RWPE1 (cell line): ENCODE results near the gene ATG7.
A peak's percentile ranks its signal among the peaks of the same experiment; 100 is the strongest.

Source experiments
- CTCF ChIA-PET: fragments of 350-600 bp; sonication (Branson Sonifier 250); formaldehyde crosslinking; extraction: SDS; loops from one replicate; lab custom pipeline; 2021; lab: Yijun Ruan, JAX
- POLR2A ChIA-PET: fragments of 400-600 bp; formaldehyde crosslinking; extraction: SDS; loops from one replicate; lab custom pipeline; 2020; ENCODE audit warnings: antibody characterized with exemption; ENCODE audit not compliant: low non-redundant PET; lab: Yijun Ruan, JAX
- DNase-seq: peaks from one replicate; pipeline ENCODE4 v3.0.0; 2012; ENCODE audit warnings: low spot score
- H3K27ac ChIP-seq: fragments of 450-650 bp; 2 replicates; pipeline ENCODE4 v1.5.1; 2017
- CTCF ChIP-seq: fragments of 450-650 bp; conservative IDR thresholded peaks from 2 replicates; pipeline ENCODE4 v1.5.1; 2017; ENCODE audit warnings: low read depth, mild to moderate bottlenecking

ATG7 gene

GRCh38 chr3:11390411-11391131 is 118.4 kb downstream of the ATG7 start:
- CTCF ChIA-PET: no interaction called here
- DNase-seq: no peak
- no peak overlapping the region for H3K27ac ChIP-seq
- POLR2A ChIA-PET: no interaction called here
- TF ChIP-seq CTCF: no peak

GRCh38 chr3:11391174-11391879 is 119.1 kb downstream of the ATG7 start:
- ChIA-PET POLR2A (no interaction called here), CTCF (interaction anchor here (0.6 kb wide), 1 partner anchor 114 kb away, joined by 3 read pairs; no protein-coding TSS in a partner anchor)
- no peak for DNase-seq
- TF ChIP-seq CTCF: no peak
- peak overlapping the region; percentile 44 for H3K27ac ChIP-seq

GRCh38 chr3:11392014-11392859 is 120.0 kb downstream of the ATG7 start:
- peak; percentile 24 for DNase-seq
- CTCF ChIA-PET: interaction anchor here (0.6 kb wide), 2 partner anchors 107 to 435 kb away, joined by 3 read pairs; no protein-coding TSS in a partner anchor
- TF ChIP-seq CTCF: no peak
- no peak overlapping the region for H3K27ac ChIP-seq
- POLR2A ChIA-PET: no interaction called here

GRCh38 chr3:11392860-11393114 is 120.6 kb downstream of the ATG7 start:
- no peak for TF ChIP-seq CTCF
- DNase-seq: no peak
- ChIA-PET CTCF (interaction anchor here (0.6 kb wide), 1 partner anchor 107 kb away, joined by 3 read pairs; no protein-coding TSS in a partner anchor), POLR2A (no interaction called here)
- H3K27ac ChIP-seq: no peak overlapping the region

- H3K27ac ChIP-seq: no peak overlapping the region; the same call in 1 of the 2 replicates
- no peak for DNase-seq
- ChIA-PET CTCF (no interaction called here), POLR2A (no interaction called here)
- TF ChIP-seq CTCF: no peak
Measured at GRCh38 chr3:11393401-11393800, 121.2 kb downstream of the ATG7 start.

- ChIA-PET POLR2A (no interaction called here), CTCF (no interaction called here)
- DNase-seq: no peak
- TF ChIP-seq CTCF: no peak
- H3K27ac ChIP-seq: no peak overlapping the region
Measured at GRCh38 chr3:11394392-11394791, 122.2 kb downstream of the ATG7 start.
